Glutamatergic neuron (in vitro differentiated cells): ENCODE results near the gene RAD51B. TPM values are rescaled to one million over a fixed set of nuclear protein-coding genes. Genes with fewer than 3 reads are reported as not detected.
"Not testable (repeated sequence)": the region's sequence is repeated elsewhere in the genome, so short reads cannot be mapped to it uniquely, and the experiment has no call there.

Experiments
- DNase-seq: peaks from one replicate; pipeline ENCODE4 v3.0.0; 2022
- H3K27ac Mint-ChIP-seq: one replicate; pipeline ENCODE4 v1.8.0; 2020; ENCODE audit warnings: mild to moderate bottlenecking, mixed read lengths, inconsistent platforms; ENCODE audit not compliant: unreplicated experiment
- H3K27me3 Mint-ChIP-seq: one replicate; pipeline ENCODE4 v1.8.0; 2020; ENCODE audit warnings: mild to moderate bottlenecking, moderate library complexity, mixed read lengths, inconsistent platforms; ENCODE audit not compliant: unreplicated experiment
- H3K36me3 Mint-ChIP-seq: one replicate; pipeline ENCODE4 v1.8.0; 2020; ENCODE audit warnings: mild to moderate bottlenecking, mixed read lengths, inconsistent platforms; ENCODE audit not compliant: unreplicated experiment
- H3K4me1 Mint-ChIP-seq: one replicate; pipeline ENCODE4 v1.8.0; 2020; ENCODE audit warnings: mild to moderate bottlenecking, low read depth, mixed read lengths, inconsistent platforms; ENCODE audit not compliant: unreplicated experiment
- H3K4me3 Mint-ChIP-seq: one replicate; pipeline ENCODE4 v1.8.0; 2020; ENCODE audit warnings: mild to moderate bottlenecking, mixed read lengths, inconsistent platforms; ENCODE audit not compliant: unreplicated experiment
- H3K9me3 Mint-ChIP-seq: one replicate; pipeline ENCODE4 v1.8.0; 2020; ENCODE audit warnings: mild to moderate bottlenecking, moderate library complexity, mixed read lengths, inconsistent platforms; ENCODE audit not compliant: unreplicated experiment
- CTCF ChIP-seq: fragments of 200-600 bp; sonication (generic); IDR thresholded peaks from one replicate; pipeline ENCODE4 v1.5.0; 2021; ENCODE audit not compliant: partially characterized antibody, unreplicated experiment
- total RNA-seq: library from RNA; stranded (reverse); fragmentation: NEBNext Ultra II Directional; extraction: Animal tissue kit (Norgen Biotek cat#: 25700); gene quantifications from one replicate; pipeline ENCODE4 v1.2.1, GENCODE V29; 2021; ENCODE audit not compliant: unreplicated experiment

RAD51B gene
- total RNA-seq, 1 donor from 2014 or later, result 9.7 TPM

- H3K4me3 Mint-ChIP-seq, result no peak overlapping the region
- no peaks in the 10 kb centered on the region for H3K4me1 Mint-ChIP-seq
- H3K27me3 Mint-ChIP-seq, result no peaks in the 10 kb centered on the region
- H3K9me3 Mint-ChIP-seq, result no peaks in the 10 kb centered on the region
- H3K36me3 Mint-ChIP-seq, result no peaks in the 10 kb centered on the region
- no peak for DNase-seq
- no peak overlapping the region for H3K27ac Mint-ChIP-seq
- no peak for TF ChIP-seq CTCF
These were observed 464.8 kb downstream of the RAD51B start for GRCh38 chr14:68284333-68284732.

GRCh38 chr14:68284834-68285233 lies 465.3 kb downstream of the RAD51B start:
- Mint-ChIP-seq H3K27me3 (no peaks in the 10 kb centered on the region), H3K36me3 (no peaks in the 10 kb centered on the region), H3K9me3 (no peaks in the 10 kb centered on the region), H3K27ac (no peak overlapping the region), H3K4me3 (no peak overlapping the region), H3K4me1 (no peaks in the 10 kb centered on the region)
- no peak for TF ChIP-seq CTCF
- no peak for DNase-seq

- DNase-seq, result no peak
- Mint-ChIP-seq H3K27ac (no peak overlapping the region), H3K9me3 (no peaks in the 10 kb centered on the region), H3K36me3 (no peaks in the 10 kb centered on the region), H3K4me1 (no peaks in the 10 kb centered on the region), H3K4me3 (no peak overlapping the region), H3K27me3 (no peaks in the 10 kb centered on the region)
- TF ChIP-seq CTCF, result no peak
These were observed 466.0 kb downstream of the RAD51B start for GRCh38 chr14:68285421-68286179.

DNA sequence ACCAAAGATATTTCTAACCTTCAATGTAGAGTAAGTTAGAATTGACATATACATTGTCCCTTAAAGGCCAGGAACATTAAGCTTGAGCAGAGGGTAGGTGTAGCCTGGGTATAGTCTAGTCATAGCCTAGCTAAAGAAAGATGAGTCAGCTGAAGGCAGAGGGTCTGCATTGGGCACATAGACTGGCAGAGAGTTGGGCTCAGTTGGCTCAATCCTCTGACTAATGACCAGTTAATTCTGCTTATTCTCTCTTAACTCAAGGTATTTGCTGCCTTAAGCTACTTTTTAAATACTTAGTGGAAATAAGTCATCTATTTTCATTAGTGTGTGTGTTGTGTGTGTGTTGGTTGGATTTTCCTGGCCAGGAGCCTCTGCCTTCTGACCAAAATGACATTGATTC lies 467.1 kb downstream of the RAD51B start:
- no peaks in the 10 kb centered on the region for H3K36me3 Mint-ChIP-seq
- no peak for DNase-seq
- H3K9me3 Mint-ChIP-seq, result no peaks in the 10 kb centered on the region
- H3K4me1 Mint-ChIP-seq, result no peaks in the 10 kb centered on the region
- no peak overlapping the region for H3K27ac Mint-ChIP-seq
- no peak overlapping the region for H3K4me3 Mint-ChIP-seq
- no peaks in the 10 kb centered on the region for H3K27me3 Mint-ChIP-seq
- no peak for TF ChIP-seq CTCF

GRCh38 chr14:68289452-68289851 lies 469.9 kb downstream of the RAD51B start:
- H3K4me3 Mint-ChIP-seq, H3K27ac Mint-ChIP-seq, H3K36me3 Mint-ChIP-seq, H3K27me3 Mint-ChIP-seq, DNase-seq, H3K9me3 Mint-ChIP-seq, H3K4me1 Mint-ChIP-seq: not testable (repeated sequence)
